Ovary (tissue), 9 donors: Measurements from ENCODE around the gene XRCC5. TPM values are rescaled to one million over a fixed set of nuclear protein-coding genes. Genes with fewer than 3 reads are reported as not detected.

Experiments
- DNase-seq, 5 donors: peaks; one replicate each; pipeline ENCODE4 v3.0.0-alpha.2; 2019 to 2020
- H3K27ac ChIP-seq, 2 donors: fragments of 200-600 bp; one replicate each; pipeline versions ENCODE4 v1.5.1 to v1.8.0; 2019 to 2022
- H3K27me3 ChIP-seq: fragments of 200-600 bp; one replicate; pipeline ENCODE4 v1.8.0; 2022
- H3K36me3 ChIP-seq: fragments of 200-600 bp; sonication (generic); one replicate; pipeline ENCODE4 v1.5.1; 2019
- H3K4me1 ChIP-seq: one replicate; pipeline ENCODE4 v1.8.1; 2013; ENCODE audit warnings: mild to moderate bottlenecking, moderate library complexity; ENCODE audit not compliant: insufficient read depth
- H3K4me3 ChIP-seq: fragments of 200-600 bp; sonication (generic); one replicate; pipeline ENCODE4 v1.5.1; 2017
- H3K9me3 ChIP-seq, 2 donors: fragments of 200-600 bp in 1 of 2; sonication (generic) in 1 of 2; one replicate each; pipeline versions ENCODE4 v1.5.1 to v1.8.1; 2013 to 2019; ENCODE audit warnings: mild to moderate bottlenecking in 1 of 2, moderate library complexity in 1 of 2
- EP300 ChIP-seq: sonication (generic); formaldehyde crosslinking; IDR thresholded peaks from one replicate; pipeline ENCODE4 v1.6.1; 2017; ENCODE audit warnings: antibody characterized with exemption
- POLR2A ChIP-seq: fragments of 450-650 bp; IDR thresholded peaks from one replicate; pipeline ENCODE4 v1.6.1; 2017; ENCODE audit warnings: antibody characterized with exemption, mild to moderate bottlenecking, moderate library complexity
- WGBS, 3 donors: extraction: QIAGEN DNeasy Blood & Tissue Kit in 1 of 3; methylation state at CpG; one replicate each; pipeline versions ENCODE4 v1.1.5 to v1.1.7; 2013 to 2017; 5-methylcytosine and 5-hydroxymethylcytosine counted together
- intact Hi-C, 4 donors: fragments of 100-400 bp; cut with DNase I; formaldehyde crosslinking; loops; one replicate each; pipeline versions ENCODE4 v1.11.0 to v1.15.1; 2022 to 2023
- polyA plus RNA-seq, 2 donors: library from polyadenylated mRNA; stranded (reverse); fragments of 200-250 nt in 1 of 2; fragments of 350-450 nt in 1 of 2; fragmentation: Illumina TruSeq in 1 of 2; extraction: RNeasy Lipid Tissue Mini Kit (QIAGEN cat#74804) in 1 of 2; gene quantifications; one replicate each; pipeline ENCODE4 v1.2.3, GENCODE V29; 2013 to 2014
- total RNA-seq, 7 donors: library from RNA; depleted of rRNA in 2 of 7; stranded (reverse); fragments of >200 nt in 2 of 7; fragmentation: NEBNext Ultra II Directional in 3 of 7; extraction: Animal tissue kit (Norgen Biotek cat#: 25700) in 3 of 7; gene quantifications; one replicate each; pipeline versions ENCODE4 v1.1.0 to v1.2.4, GENCODE V29; 2016 to 2023
- TF ChIP-seq, protein P1 (sequence below), 3 donors: fragments of 450-650 bp in 2 of 3; fragments of 200-600 bp in 1 of 3; IDR thresholded peaks; one replicate each; pipeline versions ENCODE4 v1.5.1 to v1.8.0; 2016 to 2022; ENCODE audit warnings: antibody characterized with exemption in 3 of 3, mild to moderate bottlenecking in 1 of 3
- donor health status: DM: no; HTN: no; CAD: no; lungs with moderate emphysema.
- donor health status: DM: no; HTN: no; CAD: no.
- donor health status: Bipolar disorder and iron deficiency.
- donor health status: DM: yes; HTN: yes; CAD: no.
- donor health status: DM: no; HTN: no; CAD: no.
- donor health status: DM: yes; HTN: yes; CAD: no.

Gene XRCC5
- total and polyA plus RNA-seq, 9 donors, result 109 to 223 (median 206) TPM

DNA sequence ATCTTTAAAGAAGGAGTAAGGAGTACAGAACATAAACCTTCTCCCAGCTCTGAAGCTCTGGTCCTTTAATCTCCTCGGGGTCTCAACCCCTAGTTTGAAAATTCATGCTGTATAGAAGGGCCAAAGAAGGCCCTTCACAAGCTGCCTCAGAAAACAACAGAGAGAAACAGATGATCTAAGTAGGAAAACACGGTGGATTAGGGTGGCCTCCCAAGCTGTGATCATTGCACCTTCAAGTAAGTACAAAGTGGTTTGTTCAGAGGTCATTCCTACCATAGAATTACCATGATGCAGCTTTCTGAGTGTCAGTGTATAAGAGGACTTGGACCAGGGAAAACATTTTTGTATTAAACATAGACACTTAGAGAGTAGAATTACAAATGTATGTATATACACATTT, 16.5 kb upstream of the XRCC5 start:
- DNase-seq, result no peak
- Histone ChIP-seq H3K9me3 (no peaks in the 10 kb centered on the region), H3K27ac (no peak overlapping the region), H3K36me3 (no peaks in the 10 kb centered on the region), H3K27me3 (no peaks in the 10 kb centered on the region), H3K4me1 (no peaks in the 10 kb centered on the region), H3K4me3 (no peak overlapping the region)
- WGBS, 3 donors, result 73 to 75% (median 73%) methylated on average over 2 of the region's 2 CpGs
- intact Hi-C loops, result no loop called here
- TF ChIP-seq POLR2A (no peak), EP300 (no peak)
- TF ChIP-seq, protein P1, sequence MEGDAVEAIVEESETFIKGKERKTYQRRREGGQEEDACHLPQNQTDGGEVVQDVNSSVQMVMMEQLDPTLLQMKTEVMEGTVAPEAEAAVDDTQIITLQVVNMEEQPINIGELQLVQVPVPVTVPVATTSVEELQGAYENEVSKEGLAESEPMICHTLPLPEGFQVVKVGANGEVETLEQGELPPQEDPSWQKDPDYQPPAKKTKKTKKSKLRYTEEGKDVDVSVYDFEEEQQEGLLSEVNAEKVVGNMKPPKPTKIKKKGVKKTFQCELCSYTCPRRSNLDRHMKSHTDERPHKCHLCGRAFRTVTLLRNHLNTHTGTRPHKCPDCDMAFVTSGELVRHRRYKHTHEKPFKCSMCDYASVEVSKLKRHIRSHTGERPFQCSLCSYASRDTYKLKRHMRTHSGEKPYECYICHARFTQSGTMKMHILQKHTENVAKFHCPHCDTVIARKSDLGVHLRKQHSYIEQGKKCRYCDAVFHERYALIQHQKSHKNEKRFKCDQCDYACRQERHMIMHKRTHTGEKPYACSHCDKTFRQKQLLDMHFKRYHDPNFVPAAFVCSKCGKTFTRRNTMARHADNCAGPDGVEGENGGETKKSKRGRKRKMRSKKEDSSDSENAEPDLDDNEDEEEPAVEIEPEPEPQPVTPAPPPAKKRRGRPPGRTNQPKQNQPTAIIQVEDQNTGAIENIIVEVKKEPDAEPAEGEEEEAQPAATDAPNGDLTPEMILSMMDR (IDR thresholded peaks at IDR 0.05), result no peak

DNA sequence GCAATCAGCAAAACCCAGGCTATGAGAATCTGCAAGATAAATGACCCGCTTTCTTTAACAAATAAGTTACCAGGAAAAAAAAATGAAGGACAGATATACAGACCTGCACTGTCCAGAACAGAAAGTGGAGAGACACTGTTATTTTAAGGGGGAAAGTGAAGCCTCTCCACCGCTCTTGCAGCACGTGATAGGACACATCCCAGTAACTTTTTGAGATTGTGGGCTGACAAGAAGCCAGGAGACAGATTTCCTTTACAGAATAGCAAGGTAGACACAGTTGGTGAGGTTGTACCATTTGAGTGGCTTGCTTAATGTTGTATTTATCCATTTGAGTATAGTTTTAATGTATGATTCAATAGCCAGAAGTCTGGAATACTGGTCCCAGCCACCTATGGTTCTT, 14.4 kb upstream of the XRCC5 start:
- no peak for DNase-seq
- Histone ChIP-seq H3K9me3 (no peaks in the 10 kb centered on the region), H3K27me3 (no peaks in the 10 kb centered on the region), H3K4me3 (no peak overlapping the region), H3K36me3 (no peaks in the 10 kb centered on the region), H3K27ac (no peak overlapping the region), H3K4me1 (no peaks in the 10 kb centered on the region)
- TF ChIP-seq POLR2A (no peak), EP300 (no peak)
- TF ChIP-seq, protein P1 (IDR thresholded peaks at IDR 0.05), result no peak
- intact Hi-C loops, result no loop called here
- 64 to 71% (median 66%) methylated on average over 3 of the region's 3 CpGs for WGBS, 3 donors

DNA sequence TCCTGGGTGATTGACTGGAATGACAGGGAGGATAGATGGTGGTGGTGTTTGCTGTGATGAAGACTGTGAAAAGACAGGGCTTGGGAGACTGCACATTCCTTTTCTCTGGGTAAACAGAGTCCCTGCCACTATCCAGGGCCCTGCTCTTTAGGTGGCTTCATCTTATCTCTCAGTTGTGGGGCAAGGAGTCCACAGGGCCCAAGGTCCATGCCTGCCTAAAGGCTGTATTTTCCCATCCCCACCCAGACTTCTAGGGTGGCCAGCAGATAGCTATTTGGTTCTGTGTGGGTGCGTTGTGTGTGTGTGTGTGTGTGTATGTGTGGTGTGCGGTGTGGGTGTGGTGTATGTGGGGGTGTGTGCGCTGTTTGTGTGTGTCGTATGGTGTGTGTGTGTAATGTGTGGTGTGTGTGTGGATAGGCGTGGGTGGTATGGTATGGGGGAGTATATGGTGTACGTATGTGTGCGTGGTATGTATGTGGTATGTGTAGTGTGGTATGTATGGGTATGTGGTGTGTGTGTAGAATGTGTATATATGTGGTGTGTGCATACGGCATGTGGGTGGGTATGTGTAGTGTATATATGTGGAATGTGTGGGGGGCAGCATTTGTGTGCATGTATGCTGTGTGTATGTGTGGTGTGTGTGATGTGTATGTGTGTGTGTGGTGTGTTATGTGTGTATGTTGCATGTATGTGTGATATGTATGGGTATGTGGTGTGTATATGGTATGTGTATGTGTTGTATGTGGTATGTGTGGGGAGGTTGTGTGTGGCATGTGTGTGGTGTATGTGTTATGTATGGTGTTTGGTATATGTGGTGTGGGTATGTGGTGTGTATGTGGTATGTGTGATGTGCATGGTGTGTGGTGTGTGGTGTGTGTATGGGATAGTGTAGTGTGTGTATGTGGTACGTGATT, 10.5 kb upstream of the XRCC5 start:
- no peaks in the 10 kb centered on the region for H3K27me3 ChIP-seq
- TF ChIP-seq, protein P1 (IDR thresholded peaks at IDR 0.05), result no peak
- TF ChIP-seq EP300 (no peak), POLR2A (no peak)
- H3K4me3 ChIP-seq, result no peak overlapping the region
- H3K27ac ChIP-seq, result no peak overlapping the region
- no peaks in the 10 kb centered on the region for H3K4me1 ChIP-seq
- no peaks in the 10 kb centered on the region for H3K36me3 ChIP-seq
- no peak for DNase-seq
- intact Hi-C loops, result no loop called here
- 91 to 93% (median 92%) methylated on average over 9 of the region's 9 CpGs for WGBS, 3 donors
- H3K9me3 ChIP-seq, result no peaks in the 10 kb centered on the region

DNA sequence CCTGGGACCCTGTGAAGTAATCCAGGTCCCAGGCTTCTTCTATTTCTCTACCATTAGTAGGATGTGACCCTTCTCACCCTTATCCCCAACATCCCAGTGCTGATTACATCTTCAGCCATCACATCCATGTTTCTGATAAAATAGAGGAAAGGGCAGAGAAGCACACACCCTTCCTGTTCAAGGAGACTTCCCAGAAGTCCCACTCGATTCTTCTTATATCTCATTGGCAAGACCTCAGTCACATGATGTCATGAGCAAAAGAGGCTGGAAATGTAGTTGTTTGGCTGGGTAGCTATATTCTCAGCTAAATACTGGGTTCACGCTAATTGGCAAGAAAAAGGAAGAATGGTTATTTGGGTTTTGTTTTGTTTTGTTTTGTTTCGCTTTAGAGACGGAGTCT, 8.0 kb upstream of the XRCC5 start:
- Histone ChIP-seq H3K4me1 (no peaks in the 10 kb centered on the region), H3K4me3 (no peak overlapping the region), H3K9me3 (no peaks in the 10 kb centered on the region), H3K27ac (no peak overlapping the region), H3K36me3 (no peaks in the 10 kb centered on the region), H3K27me3 (no peaks in the 10 kb centered on the region)
- 90 to 92% (median 92%) methylated on average over 4 of the region's 4 CpGs for WGBS, 3 donors
- TF ChIP-seq EP300 (no peak), POLR2A (no peak)
- TF ChIP-seq, protein P1 (IDR thresholded peaks at IDR 0.05), result no peak
- intact Hi-C loops, result no loop called here
- DNase-seq, result no peak
